A204.1 (cell line): ENCODE results near the gene RASAL2.
"Not testable (repeated sequence)": the region's sequence is repeated elsewhere in the genome, so short reads cannot be mapped to it uniquely, and the experiment has no call there.

ENCODE experiments used
- FAIRE-seq: peaks from 2 replicates; lab custom pipeline; 2012; peaks lifted over from hg19 to GRCh38; lab: Jason Lieb, UNC

RASAL2 gene

GRCh38 chr1:178345807-178346206 is 251.9 kb downstream of the RASAL2 start:
- no peak for FAIRE-seq

- no peak for FAIRE-seq
Observed at GRCh38 chr1:178349801-178350200, 255.9 kb downstream of the RASAL2 start.

- peak; percentile 9 for FAIRE-seq
Observed at GRCh38 chr1:178351911-178352310, 258.0 kb downstream of the RASAL2 start.

GRCh38 chr1:178352790-178353416 is 259.0 kb downstream of the RASAL2 start:
- no peak for FAIRE-seq

GRCh38 chr1:178353524-178353923 is 259.6 kb downstream of the RASAL2 start:
- no peak for FAIRE-seq

GRCh38 chr1:178354816-178355215 is 260.9 kb downstream of the RASAL2 start:
- no peak for FAIRE-seq

GRCh38 chr1:178356299-178356698 is 262.4 kb downstream of the RASAL2 start:
- FAIRE-seq: no peak

GRCh38 chr1:178358456-178358855 is 264.6 kb downstream of the RASAL2 start:
- no peak for FAIRE-seq

GRCh38 chr1:178360421-178360820 is 266.5 kb downstream of the RASAL2 start:
- FAIRE-seq: no peak

- FAIRE-seq: no peak
Observed at GRCh38 chr1:178361847-178362246, 267.9 kb downstream of the RASAL2 start.

- no peak for FAIRE-seq
Observed at GRCh38 chr1:178362747-178363146, 268.8 kb downstream of the RASAL2 start.

GRCh38 chr1:178364782-178365181 is 270.9 kb downstream of the RASAL2 start:
- FAIRE-seq: peak; percentile 37

GRCh38 chr1:178367151-178367550 is 273.2 kb downstream of the RASAL2 start:
- no peak for FAIRE-seq

GRCh38 chr1:178368208-178368607 is 274.3 kb downstream of the RASAL2 start:
- FAIRE-seq: no peak

- FAIRE-seq: no peak
Observed at GRCh38 chr1:178371235-178371634, 277.3 kb downstream of the RASAL2 start.

- FAIRE-seq: no peak
Observed at GRCh38 chr1:178371933-178372388, 278.1 kb downstream of the RASAL2 start.

GRCh38 chr1:178374016-178374415 is 280.1 kb downstream of the RASAL2 start:
- FAIRE-seq: no peak

GRCh38 chr1:178376008-178376407 is 282.1 kb downstream of the RASAL2 start:
- FAIRE-seq: no peak

GRCh38 chr1:178379807-178380206 is 285.9 kb downstream of the RASAL2 start:
- FAIRE-seq: no peak

GRCh38 chr1:178382372-178382771 is 288.5 kb downstream of the RASAL2 start:
- FAIRE-seq: no peak

GRCh38 chr1:178385662-178386061 is 291.8 kb downstream of the RASAL2 start:
- FAIRE-seq: no peak

- FAIRE-seq: no peak
Observed at GRCh38 chr1:178388418-178389145, 294.7 kb downstream of the RASAL2 start.

GRCh38 chr1:178389441-178389840 is 295.5 kb downstream of the RASAL2 start:
- FAIRE-seq: no peak

- not testable (repeated sequence) for FAIRE-seq
Observed at GRCh38 chr1:178390280-178390679, 296.4 kb downstream of the RASAL2 start.
